A549 (cell line): ENCODE data around the gene CAT. TPM values are rescaled to one million over a fixed set of nuclear protein-coding genes. Genes with fewer than 3 reads are reported as not detected.

Source experiments
- ATAC-seq, 2 experiments: fragments of 200-7000 bp in 1 of 2; fragments of >200 bp in 1 of 2; cut with Nextera tagmentation in 1 of 2; cut with Tn5 transposase in 1 of 2; 3 replicates each; pipeline versions ENCODE4 v1.8.0 to v1.9.1; 2018 to 2020; ENCODE audit warnings: mild to moderate bottlenecking in 1 of 2, moderate library complexity in 1 of 2
- CTCF ChIA-PET: fragments of 300-600 bp; sonication (Branson Sonifier 250); formaldehyde crosslinking; extraction: SDS; loops from one replicate; lab custom pipeline; 2021; ENCODE audit warnings: antibody characterized with exemption, inconsistent platforms; lab: Yijun Ruan, JAX
- POLR2A ChIA-PET: fragments of 350-600 bp; formaldehyde crosslinking; extraction: SDS; loops from one replicate; lab custom pipeline; 2021; ENCODE audit warnings: antibody characterized with exemption, inconsistent platforms; lab: Yijun Ruan, JAX
- DNase-seq, 2 experiments: peaks; one replicate each; pipeline versions ENCODE4 v3.0.0 to v3.0.0-alpha.2; 2011 to 2016; ENCODE audit warnings: low read depth in 1 of 2, low spot score in 1 of 2
- FAIRE-seq: peaks from 2 replicates; lab custom pipeline; 2011; peaks lifted over from hg19 to GRCh38; lab: Jason Lieb, UNC
- H3K27ac ChIP-seq, 2 experiments: fragments of >200 bp; sonication (Bioruptor Twin); formaldehyde crosslinking; 3 replicates each; pipeline ENCODE4 v1.5.1; 2016 to 2017
- H3K4me1 ChIP-seq: fragments of >200 bp; sonication (Bioruptor Twin); formaldehyde crosslinking; 3 replicates; pipeline ENCODE4 v1.6.1; 2016
- H3K4me2 ChIP-seq: fragments of >200 bp; sonication (Bioruptor Twin); formaldehyde crosslinking; 3 replicates; pipeline ENCODE4 v1.6.1; 2016
- H3K4me3 ChIP-seq: fragments of >200 bp; sonication (Bioruptor Twin); formaldehyde crosslinking; 3 replicates; pipeline ENCODE4 v1.5.1; 2016
- H3K9me3 ChIP-seq: fragments of >200 bp; sonication (Bioruptor Twin); formaldehyde crosslinking; 3 replicates; pipeline ENCODE4 v1.6.1; 2016
- BHLHE40 ChIP-seq: IDR thresholded peaks from 2 replicates; pipeline ENCODE4 v1.6.1; 2012; ENCODE audit warnings: low read depth, low read length, inconsistent platforms
- CHD4 ChIP-seq: fragments of 200-600 bp; sonication (generic); IDR thresholded peaks from 2 replicates; pipeline ENCODE4 v1.6.1; 2016; ENCODE audit warnings: antibody characterized with exemption, mild to moderate bottlenecking, borderline replicate concordance
- FOSB ChIP-seq: fragments of 250-450 bp; sonication (Bioruptor Pico); IDR thresholded peaks from 2 replicates; pipeline ENCODE4 v1.5.0; 2020; ENCODE audit warnings: mild to moderate bottlenecking, moderate library complexity
- FOXS1 ChIP-seq: fragments of 250-450 bp; sonication (Bioruptor Pico); IDR thresholded peaks from 2 replicates; pipeline ENCODE4 v1.5.0; 2020; ENCODE audit warnings: mild to moderate bottlenecking, moderate library complexity
- GATA3 ChIP-seq: IDR thresholded peaks from 2 replicates; pipeline ENCODE4 v1.6.1; 2012; ENCODE audit warnings: borderline replicate concordance
- HDAC2 ChIP-seq: fragments of 200-600 bp; sonication (generic); IDR thresholded peaks from 2 replicates; pipeline ENCODE4 v1.6.1; 2016
- HEYL ChIP-seq: fragments of 250-450 bp; sonication (Bioruptor Pico); IDR thresholded peaks from 2 replicates; pipeline ENCODE4 v1.8.0; 2021; ENCODE audit warnings: mild to moderate bottlenecking, moderate library complexity
- HOXB13 ChIP-seq: fragments of 250-450 bp; sonication (Bioruptor Pico); IDR thresholded peaks from 2 replicates; pipeline ENCODE4 v1.5.0; 2020; ENCODE audit warnings: low read depth, mild to moderate bottlenecking, moderate library complexity
- HOXB5 ChIP-seq: fragments of 250-450 bp; sonication (Bioruptor Pico); IDR thresholded peaks from 2 replicates; pipeline ENCODE4 v1.5.0; 2020; ENCODE audit warnings: mild to moderate bottlenecking, moderate library complexity
- JUN ChIP-seq, 2 experiments: fragments of >200 bp; sonication (Bioruptor Twin); formaldehyde crosslinking; IDR thresholded peaks; 2 replicates in 1 of 2; 3 replicates in 1 of 2; pipeline ENCODE4 v1.6.1; 2016 to 2017
- KDM1A ChIP-seq: fragments of 200-600 bp; sonication (generic); IDR thresholded peaks from 2 replicates; pipeline ENCODE4 v1.6.1; 2016; ENCODE audit warnings: low read depth, mild to moderate bottlenecking
- MAFK ChIP-seq: fragments of 450-650 bp; IDR thresholded peaks from 2 replicates; pipeline ENCODE4 v1.6.1; 2014; ENCODE audit not compliant: partially characterized antibody
- MAZ ChIP-seq: fragments of 150-350 bp; IDR thresholded peaks from 2 replicates; pipeline ENCODE4 v1.6.1; 2014; ENCODE audit warnings: antibody characterized with exemption, low read depth, low read length, borderline replicate concordance
- NPAS2 ChIP-seq: fragments of 250-450 bp; sonication (Bioruptor Pico); IDR thresholded peaks from 2 replicates; pipeline ENCODE4 v1.8.0; 2022; ENCODE audit warnings: mild to moderate bottlenecking, moderate library complexity, borderline replicate concordance
- NR3C1 ChIP-seq: fragments of >200 bp; sonication (Bioruptor Twin); formaldehyde crosslinking; IDR thresholded peaks from 3 replicates; pipeline ENCODE4 v1.6.1; 2017
- POLR2A ChIP-seq: IDR thresholded peaks from 2 replicates; pipeline ENCODE4 v1.6.1; 2012; ENCODE audit warnings: mild to moderate bottlenecking, low read length
- RCOR1 ChIP-seq: fragments of 150-350 bp; IDR thresholded peaks from 2 replicates; pipeline ENCODE4 v1.6.1; 2014; ENCODE audit warnings: antibody characterized with exemption, low read length, low read depth
- RNF2 ChIP-seq: fragments of 200-600 bp; sonication (generic); IDR thresholded peaks from 2 replicates; pipeline ENCODE4 v1.6.1; 2016; ENCODE audit warnings: low read depth, mild to moderate bottlenecking, antibody characterized with exemption, moderate library complexity, borderline replicate concordance
- SREBF2 ChIP-seq: fragments of 450-650 bp; IDR thresholded peaks from 2 replicates; pipeline ENCODE4 v1.6.1; 2014; ENCODE audit warnings: mild to moderate bottlenecking, moderate library complexity
- WGBS: methylation state at CpG from one replicate; pipeline ENCODE4 v1.1.6; 2017; ENCODE audit errors: missing lambda C conversion rate; 5-methylcytosine and 5-hydroxymethylcytosine counted together
- polyA plus RNA-seq, 4 experiments: library from polyadenylated mRNA; depleted of rRNA in 3 of 4; stranded (reverse); fragments of >200 nt; fragmentation: RNase III in 1 of 4; extraction: RNeasy Plus Mini Kit Qiagen cat#74134 plus additional on column Dnase treatment in 1 of 4; gene quantifications; 2 replicates in 3 of 4; 3 replicates in 1 of 4; pipeline ENCODE4 v1.2.3, GENCODE V29; 2011 to 2017
- TF ChIP-seq, protein P1 (sequence below): fragments of 450-650 bp; IDR thresholded peaks from 2 replicates; pipeline ENCODE4 v1.6.1; 2014; ENCODE audit warnings: antibody characterized with exemption
- TF ChIP-seq, protein P2 (sequence below): fragments of >200 bp; sonication (Bioruptor Twin); formaldehyde crosslinking; IDR thresholded peaks from 3 replicates; pipeline ENCODE4 v1.6.1; 2016
- TF ChIP-seq, protein P3 (sequence below): fragments of 250-450 bp; sonication (Bioruptor Pico); IDR thresholded peaks from 2 replicates; pipeline ENCODE4 v1.5.0; 2021; ENCODE audit warnings: mild to moderate bottlenecking, moderate library complexity, borderline replicate concordance
- TF ChIP-seq, protein P4 (sequence below): fragments of 150-350 bp; IDR thresholded peaks from 2 replicates; pipeline ENCODE4 v1.6.1; 2014; ENCODE audit warnings: low read depth, mild to moderate bottlenecking, low read length

CAT gene
- polyA plus RNA-seq, 2 of the 4 experiments (the other 2 are of a cell fraction), result 51.2 to 74.2 TPM

DNA sequence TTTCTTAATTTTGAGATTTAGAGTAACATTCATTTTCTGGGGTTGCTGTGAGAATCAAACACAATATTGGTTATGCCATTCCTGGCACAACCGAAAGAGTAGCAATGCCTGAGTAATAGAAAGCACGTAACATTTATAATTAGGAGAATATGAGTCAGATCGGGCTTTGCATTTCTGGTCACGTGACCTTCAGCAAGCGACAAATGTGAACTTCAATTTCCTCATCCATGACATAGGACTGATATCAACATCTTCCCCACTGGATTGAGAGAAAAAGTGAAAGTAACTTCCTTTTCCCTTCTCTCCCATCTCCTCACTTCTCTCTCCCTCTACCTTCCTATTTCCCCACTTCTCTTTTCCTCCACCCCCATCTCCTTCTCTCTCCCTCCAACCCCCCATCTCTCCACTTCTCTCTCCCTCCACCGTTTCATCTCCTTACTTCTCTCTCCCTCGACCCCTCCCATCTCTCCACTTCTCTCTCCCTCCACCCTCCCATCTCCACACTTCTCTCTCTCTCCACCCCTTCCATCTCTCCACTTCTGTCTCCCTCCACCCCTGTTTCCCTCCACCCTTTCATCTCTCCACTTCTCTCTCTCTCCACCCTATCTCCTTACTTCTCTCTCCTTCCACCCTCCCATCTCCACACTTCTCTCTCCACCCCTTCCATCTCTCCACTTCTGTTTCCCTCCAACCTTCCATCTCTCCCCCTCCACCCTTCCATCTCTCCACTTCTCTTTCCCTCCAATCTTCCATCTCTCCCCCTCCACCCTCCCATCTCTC lies 33.5 kb upstream of the CAT start:
- DNase-seq (peak in 1 of 2 experiments; percentile 13), ATAC-seq (no peak), FAIRE-seq (no peak)
- 37% methylated on average over 6 of the region's 7 CpGs for WGBS
- CTCF ChIA-PET, result no interaction called here
- H3K4me2 ChIP-seq, result peak overlapping the region; percentile 18; the same call in 2 of the 3 replicates
- no peaks in the 10 kb centered on the region for H3K9me3 ChIP-seq
- POLR2A ChIA-PET, result no interaction called here
- no peak overlapping the region for H3K4me3 ChIP-seq
- no peaks in the 10 kb centered on the region for H3K4me1 ChIP-seq
- peak overlapping the region in 1 of 2 experiments; percentile 31; a peak in 1 of 6 replicates for H3K27ac ChIP-seq
- TF ChIP-seq, protein P1, sequence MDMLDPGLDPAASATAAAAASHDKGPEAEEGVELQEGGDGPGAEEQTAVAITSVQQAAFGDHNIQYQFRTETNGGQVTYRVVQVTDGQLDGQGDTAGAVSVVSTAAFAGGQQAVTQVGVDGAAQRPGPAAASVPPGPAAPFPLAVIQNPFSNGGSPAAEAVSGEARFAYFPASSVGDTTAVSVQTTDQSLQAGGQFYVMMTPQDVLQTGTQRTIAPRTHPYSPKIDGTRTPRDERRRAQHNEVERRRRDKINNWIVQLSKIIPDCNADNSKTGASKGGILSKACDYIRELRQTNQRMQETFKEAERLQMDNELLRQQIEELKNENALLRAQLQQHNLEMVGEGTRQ, result peak; percentile 69
- TF ChIP-seq BHLHE40, result no peak
- no peak for TF ChIP-seq FOSB (CRISPR knock-in tag)
- no peak for TF ChIP-seq CHD4
- TF ChIP-seq RCOR1, result no peak
- TF ChIP-seq MAFK, result no peak

DNA sequence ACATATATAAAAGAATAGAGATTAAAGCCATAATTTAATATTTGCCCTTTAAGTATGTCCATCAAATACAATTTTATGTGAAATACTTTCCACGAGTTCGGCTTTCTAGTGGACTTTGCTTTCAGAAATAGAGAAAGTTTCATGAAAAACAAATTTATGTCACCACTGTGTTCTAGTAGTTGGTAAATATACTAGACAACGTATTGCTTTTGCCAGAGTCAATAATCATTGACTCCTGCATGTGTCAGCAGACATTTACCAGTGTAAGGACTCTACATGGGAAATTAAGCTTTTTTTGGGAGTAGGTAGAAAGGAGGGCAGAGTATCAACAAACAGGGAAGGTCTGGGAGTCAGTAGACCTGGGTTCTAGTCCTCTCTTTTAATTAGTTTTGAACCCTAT lies 32.3 kb upstream of the CAT start:
- ATAC-seq (no peak), FAIRE-seq (no peak), DNase-seq (no peak)
- Histone ChIP-seq H3K9me3 (no peaks in the 10 kb centered on the region), H3K27ac (no peak overlapping the region), H3K4me1 (no peaks in the 10 kb centered on the region), H3K4me3 (no peak overlapping the region), H3K4me2 (no peak overlapping the region)
- TF ChIP-seq, protein P2, sequence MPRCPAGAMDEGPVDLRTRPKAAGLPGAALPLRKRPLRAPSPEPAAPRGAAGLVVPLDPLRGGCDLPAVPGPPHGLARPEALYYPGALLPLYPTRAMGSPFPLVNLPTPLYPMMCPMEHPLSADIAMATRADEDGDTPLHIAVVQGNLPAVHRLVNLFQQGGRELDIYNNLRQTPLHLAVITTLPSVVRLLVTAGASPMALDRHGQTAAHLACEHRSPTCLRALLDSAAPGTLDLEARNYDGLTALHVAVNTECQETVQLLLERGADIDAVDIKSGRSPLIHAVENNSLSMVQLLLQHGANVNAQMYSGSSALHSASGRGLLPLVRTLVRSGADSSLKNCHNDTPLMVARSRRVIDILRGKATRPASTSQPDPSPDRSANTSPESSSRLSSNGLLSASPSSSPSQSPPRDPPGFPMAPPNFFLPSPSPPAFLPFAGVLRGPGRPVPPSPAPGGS, result no peak
- TF ChIP-seq, protein P3, sequence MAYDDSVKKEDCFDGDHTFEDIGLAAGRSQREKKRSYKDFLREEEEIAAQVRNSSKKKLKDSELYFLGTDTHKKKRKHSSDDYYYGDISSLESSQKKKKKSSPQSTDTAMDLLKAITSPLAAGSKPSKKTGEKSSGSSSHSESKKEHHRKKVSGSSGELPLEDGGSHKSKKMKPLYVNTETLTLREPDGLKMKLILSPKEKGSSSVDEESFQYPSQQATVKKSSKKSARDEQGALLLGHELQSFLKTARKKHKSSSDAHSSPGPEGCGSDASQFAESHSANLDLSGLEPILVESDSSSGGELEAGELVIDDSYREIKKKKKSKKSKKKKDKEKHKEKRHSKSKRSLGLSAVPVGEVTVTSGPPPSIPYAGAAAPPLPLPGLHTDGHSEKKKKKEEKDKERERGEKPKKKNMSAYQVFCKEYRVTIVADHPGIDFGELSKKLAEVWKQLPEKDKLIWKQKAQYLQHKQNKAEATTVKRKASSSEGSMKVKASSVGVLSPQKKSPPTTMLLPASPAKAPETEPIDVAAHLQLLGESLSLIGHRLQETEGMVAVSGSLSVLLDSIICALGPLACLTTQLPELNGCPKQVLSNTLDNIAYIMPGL (CRISPR knock-in tag), result no peak
- TF ChIP-seq RNF2, result no peak
- TF ChIP-seq, protein P1, result no peak
- TF ChIP-seq, protein P4, sequence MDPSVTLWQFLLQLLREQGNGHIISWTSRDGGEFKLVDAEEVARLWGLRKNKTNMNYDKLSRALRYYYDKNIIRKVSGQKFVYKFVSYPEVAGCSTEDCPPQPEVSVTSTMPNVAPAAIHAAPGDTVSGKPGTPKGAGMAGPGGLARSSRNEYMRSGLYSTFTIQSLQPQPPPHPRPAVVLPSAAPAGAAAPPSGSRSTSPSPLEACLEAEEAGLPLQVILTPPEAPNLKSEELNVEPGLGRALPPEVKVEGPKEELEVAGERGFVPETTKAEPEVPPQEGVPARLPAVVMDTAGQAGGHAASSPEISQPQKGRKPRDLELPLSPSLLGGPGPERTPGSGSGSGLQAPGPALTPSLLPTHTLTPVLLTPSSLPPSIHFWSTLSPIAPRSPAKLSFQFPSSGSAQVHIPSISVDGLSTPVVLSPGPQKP, result no peak
- no peak for TF ChIP-seq JUN (IDR thresholded peaks at IDR 0.05)
- TF ChIP-seq POLR2A, result no peak
- TF ChIP-seq GATA3, result no peak
- no peak for TF ChIP-seq NR3C1
- TF ChIP-seq KDM1A, result no peak
- no peak for TF ChIP-seq MAFK
- TF ChIP-seq NPAS2, result no peak
- no peak for TF ChIP-seq HOXB5 (CRISPR knock-in tag)
- no peak for TF ChIP-seq HDAC2
- no peak for TF ChIP-seq MAZ
- no peak for TF ChIP-seq SREBF2
- no peak for TF ChIP-seq HOXB13
- no peak for TF ChIP-seq HEYL (CRISPR knock-in tag)
- TF ChIP-seq FOXS1 (CRISPR knock-in tag), result no peak
- POLR2A ChIA-PET, result no interaction called here
- 44% methylated on average over 3 of the region's 3 CpGs for WGBS
- CTCF ChIA-PET, result interaction anchor here (1.2 to 1.3 kb wide), 2 partner anchors 11 to 86 kb away, joined by 3 to 5 read pairs; no protein-coding TSS in a partner anchor
